GM18498 (cell line): Measurements from ENCODE around the gene CAMKMT.

Experiments used
- ATAC-seq: cut with Tn5 transposase; IDR thresholded peaks from one replicate; pipeline ENCODE4 v1.9.1; 2021; ENCODE audit warnings: mild to moderate bottlenecking, moderate library complexity; ENCODE audit not compliant: unreplicated experiment

The CAMKMT gene

GRCh38 chr2:44638649-44639048 lies 276.9 kb downstream of the CAMKMT start:
- no peak for ATAC-seq

DNA sequence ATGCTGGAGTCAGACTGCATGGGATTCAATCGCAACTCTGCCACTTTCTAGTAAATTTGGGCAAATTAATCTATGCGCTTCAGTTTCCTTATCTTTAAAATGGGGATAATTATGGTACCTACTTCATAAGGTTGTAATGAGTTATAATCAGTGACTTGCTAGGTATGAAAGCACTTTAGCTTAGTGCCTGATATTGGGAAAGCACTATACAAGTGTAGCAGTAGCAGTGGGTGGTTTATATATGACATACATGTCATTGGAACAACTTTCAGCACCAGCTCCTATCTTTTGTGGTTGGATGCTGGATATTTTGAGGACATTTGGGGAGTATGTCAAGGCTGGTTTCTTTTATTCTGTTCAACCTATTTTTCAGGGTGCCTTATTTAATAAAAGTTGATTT lies 277.7 kb downstream of the CAMKMT start:
- no peak for ATAC-seq

DNA sequence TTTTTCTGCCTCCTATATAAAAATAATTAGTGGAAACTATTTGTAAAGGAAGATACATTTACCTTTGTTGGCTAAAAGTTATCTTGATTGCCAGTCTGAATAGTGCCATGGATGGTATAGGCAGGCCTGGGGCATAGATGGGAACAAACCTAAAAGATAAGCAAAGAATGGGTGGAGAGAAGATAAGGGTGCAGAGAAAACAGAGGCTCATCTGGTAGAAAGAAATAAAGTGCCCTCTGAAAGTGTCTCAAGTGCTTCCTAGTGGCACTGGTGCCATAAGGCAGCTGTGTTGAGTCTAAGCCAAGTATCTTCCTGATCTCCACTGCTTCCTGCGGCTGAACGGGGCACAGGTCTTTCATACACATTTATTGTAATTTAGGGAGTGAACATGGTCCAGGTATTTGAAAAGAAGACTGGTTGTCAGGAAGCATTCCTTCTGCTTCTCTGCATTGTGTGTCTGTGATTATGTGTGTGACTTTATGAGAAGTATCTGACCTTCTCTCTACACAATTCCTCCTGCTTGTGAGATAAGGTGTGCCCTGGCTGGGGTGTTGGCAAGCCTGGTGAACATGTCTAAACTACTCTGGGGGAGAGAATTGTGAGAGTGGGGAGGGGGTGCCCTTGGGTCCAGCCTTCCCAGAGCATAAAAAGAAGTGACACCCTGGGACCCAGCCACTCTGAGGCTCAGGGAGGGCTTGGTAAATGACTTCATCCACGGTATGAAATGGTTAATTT lies 280.5 kb downstream of the CAMKMT start:
- no peak for ATAC-seq

DNA sequence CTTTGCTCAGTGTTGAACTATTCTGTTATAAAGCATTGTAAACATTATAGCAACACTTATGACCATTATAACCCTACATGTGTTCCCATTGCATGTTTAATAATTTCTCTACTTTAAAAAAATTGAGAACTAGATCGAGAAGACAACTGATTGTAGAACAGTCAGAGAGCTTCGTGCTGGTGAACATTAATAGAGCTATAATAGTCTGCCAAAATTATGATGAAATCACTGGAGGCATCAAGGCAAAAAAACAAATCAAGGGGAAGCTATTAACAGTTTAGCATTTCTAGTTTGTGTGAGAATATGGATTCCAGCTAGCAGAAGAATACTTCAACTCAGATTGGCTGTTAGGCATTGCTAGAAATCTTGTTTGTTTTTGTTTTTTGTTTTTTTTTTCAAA lies 284.2 kb downstream of the CAMKMT start:
- ATAC-seq = no peak

- ATAC-seq = no peak
Observed at GRCh38 chr2:44649381-44649780, 287.6 kb downstream of the CAMKMT start.

DNA sequence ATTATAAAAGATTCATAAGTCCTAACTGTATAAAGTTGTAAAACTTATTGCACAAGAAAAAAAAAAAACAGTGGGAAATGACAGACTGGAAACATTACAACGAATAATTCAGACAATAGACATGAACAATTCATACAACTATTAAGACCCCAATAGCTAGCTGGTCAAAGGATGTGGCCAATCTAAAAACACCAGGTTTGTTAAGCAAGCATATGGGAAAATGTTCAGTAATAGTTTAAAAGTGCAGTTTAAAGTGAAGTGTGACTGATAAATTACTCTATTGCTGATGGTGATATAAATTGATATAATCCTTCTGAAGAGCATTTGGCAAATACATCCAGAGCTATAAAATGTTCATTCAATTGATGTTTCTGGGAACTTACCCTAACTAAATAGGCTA lies 289.0 kb downstream of the CAMKMT start:
- ATAC-seq = no peak

- peak; percentile 66 for ATAC-seq
Observed at GRCh38 chr2:44651974-44652373, 290.2 kb downstream of the CAMKMT start.

DNA sequence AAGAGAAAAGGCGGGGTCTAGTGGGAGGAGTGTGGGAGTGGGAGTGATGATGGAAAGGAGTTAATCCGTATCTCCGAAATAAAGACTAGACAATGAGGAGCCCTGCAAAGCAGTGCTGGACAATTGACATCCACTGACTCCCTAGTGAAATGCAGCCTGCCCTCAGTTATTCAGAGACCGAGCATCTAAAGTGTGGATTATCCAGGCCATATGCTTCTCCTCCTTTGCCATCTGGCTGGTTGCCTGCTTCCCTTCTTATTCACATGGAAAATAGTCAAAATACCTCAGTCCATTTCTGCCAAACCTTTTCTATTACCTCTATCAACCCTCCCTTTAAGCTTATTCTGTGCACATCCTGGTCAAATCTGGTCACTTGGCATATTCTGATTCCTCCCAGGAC lies 291.0 kb downstream of the CAMKMT start:
- no peak for ATAC-seq

DNA sequence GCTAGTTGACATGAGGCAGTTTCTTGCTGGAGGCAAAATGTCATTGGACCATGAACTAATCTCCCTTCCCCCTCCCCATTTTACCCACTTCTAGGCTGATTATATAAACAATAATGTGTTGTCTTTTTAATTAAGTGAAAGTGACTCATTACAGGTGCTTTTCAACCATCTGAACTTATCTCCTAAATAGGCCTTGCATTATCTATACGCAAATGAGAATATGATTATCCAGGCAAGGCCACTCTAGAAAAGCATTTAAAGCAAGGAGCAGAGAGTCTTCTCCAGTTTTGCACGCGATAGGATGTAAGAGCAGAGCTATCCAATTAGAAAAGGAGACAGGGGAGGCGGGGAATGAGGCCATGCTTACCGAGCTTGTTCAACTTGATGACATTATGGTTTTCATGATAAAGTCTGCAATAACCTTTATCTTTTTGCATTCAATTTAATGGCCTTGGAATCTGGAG lies 293.7 kb downstream of the CAMKMT start:
- no peak for ATAC-seq

GRCh38 chr2:44656460-44656859 lies 294.7 kb downstream of the CAMKMT start:
- no peak for ATAC-seq

GRCh38 chr2:44663471-44664073 lies 301.8 kb downstream of the CAMKMT start:
- ATAC-seq = no peak

DNA sequence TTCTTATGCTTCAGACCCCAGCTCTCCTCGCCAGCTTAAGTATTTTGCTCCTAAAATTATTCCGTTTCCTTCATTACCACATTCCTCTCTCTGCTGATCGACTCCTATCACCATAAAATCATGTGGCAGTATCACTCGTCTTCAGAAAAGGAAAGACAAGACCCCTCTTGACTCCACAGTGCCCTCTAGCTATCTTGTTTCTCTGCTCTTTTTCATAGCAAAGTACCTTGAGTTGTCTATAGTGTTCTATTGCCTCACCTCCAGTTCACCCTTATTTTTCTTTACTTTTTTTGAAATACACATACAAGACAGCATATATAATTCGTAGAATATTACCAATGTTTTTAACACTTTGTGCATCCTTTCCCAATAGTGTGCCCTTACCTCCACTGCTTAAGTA lies 306.6 kb downstream of the CAMKMT start:
- no peak for ATAC-seq

GRCh38 chr2:44671276-44671675 lies 309.5 kb downstream of the CAMKMT start:
- ATAC-seq = no peak

DNA sequence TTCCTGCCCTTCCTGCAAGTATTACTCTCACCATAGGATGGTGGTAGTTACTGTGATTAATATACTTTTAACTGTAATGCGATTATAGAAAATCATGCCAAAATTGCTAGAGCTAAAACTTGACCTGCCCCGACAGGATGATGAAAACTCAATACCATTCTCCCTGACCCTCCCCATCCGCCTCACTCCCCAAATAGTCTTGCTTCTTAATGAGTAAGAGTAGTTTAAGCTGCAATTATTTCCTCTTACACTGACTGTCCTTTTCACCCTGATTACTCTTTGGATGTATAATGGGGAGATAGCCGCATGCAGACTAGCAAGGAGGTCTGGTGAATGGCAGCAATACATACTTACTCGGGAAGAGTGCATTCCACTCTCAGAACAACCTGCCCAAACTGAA lies 310.2 kb downstream of the CAMKMT start:
- no peak for ATAC-seq

DNA sequence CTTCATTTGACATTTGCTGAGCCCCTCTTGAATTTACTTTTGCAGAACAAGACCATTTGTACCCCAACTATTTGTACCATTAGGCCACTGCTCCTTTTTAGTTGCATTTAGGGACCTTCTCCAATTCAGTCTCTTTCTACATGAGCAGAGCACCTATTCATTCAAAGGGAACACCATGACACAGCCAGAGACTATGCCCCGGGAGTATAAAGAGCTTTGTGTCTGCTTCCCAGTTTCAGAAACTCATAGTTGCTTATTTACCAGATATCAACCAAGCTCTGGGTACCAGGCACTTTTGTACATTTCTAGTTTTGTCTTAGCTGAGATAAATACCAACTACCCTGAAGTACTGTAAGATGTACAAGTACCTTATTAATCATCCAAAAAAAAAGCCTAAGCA lies 310.7 kb downstream of the CAMKMT start:
- ATAC-seq = no peak

- no peak for ATAC-seq
Observed at GRCh38 chr2:44674473-44675284, 312.9 kb downstream of the CAMKMT start.

GRCh38 chr2:44676379-44676778 lies 314.6 kb downstream of the CAMKMT start:
- no peak for ATAC-seq

DNA sequence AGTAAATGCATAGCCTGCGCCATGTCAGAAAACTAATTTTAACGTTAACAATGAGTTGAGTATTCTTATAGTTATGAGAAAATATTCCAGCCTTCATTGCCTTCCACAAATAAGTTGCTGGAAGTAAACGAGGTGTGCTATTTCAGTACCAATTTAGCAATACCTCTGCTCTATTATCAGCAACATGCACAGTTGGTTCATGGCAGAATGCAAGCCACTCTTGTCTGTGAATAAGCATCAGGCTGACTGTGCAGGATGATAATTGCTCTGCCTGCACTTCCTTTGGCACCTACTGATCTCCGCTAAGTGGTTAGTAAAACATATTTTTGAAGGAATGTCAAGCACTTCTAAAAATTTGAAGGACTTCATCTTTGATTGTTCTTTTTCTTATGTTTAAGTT lies 317.8 kb downstream of the CAMKMT start:
- no peak for ATAC-seq

- no peak for ATAC-seq
Observed at GRCh38 chr2:44679990-44680389, 318.2 kb downstream of the CAMKMT start.

GRCh38 chr2:44680424-44680971 lies 318.8 kb downstream of the CAMKMT start:
- ATAC-seq = no peak

DNA sequence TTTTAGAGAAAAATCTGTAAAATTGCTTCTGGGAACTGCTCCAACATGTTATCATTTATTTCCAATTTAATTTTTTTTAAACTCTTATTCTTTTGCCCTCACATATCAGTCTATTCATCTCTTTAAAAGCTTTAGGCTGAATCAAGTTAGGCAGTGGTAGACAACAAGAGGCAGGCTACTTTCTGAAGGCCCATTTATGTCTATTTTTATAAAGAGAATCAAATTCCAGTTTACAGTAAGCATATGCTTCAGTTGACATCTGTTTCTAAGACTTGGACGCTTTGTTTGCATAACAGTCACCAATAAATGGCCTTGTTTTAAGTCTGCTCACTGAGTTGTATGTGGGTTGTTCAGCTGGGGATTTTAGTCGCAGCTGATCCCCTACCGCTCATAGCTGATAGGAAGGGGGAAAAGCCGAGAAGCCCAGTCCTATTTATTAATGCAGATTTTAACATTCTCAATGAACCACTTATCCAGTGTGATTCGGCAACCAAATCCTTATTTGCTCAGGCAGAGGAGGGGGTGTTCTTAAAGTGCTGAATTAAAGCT lies 319.3 kb downstream of the CAMKMT start:
- ATAC-seq = no peak
